Bronchial smooth muscle cell (primary cell): Measurements from ENCODE around the gene HPS5. TPM values are rescaled to one million over a fixed set of nuclear protein-coding genes. Genes with fewer than 3 reads are reported as not detected.

Experiments
- total RNA-seq: library from RNA; depleted of rRNA; stranded (reverse); fragments of >200 nt; gene quantifications from 2 replicates; pipeline ENCODE4 v1.2.1, GENCODE V29; 2014

Gene HPS5
- 32.8 and 36.7 TPM in 2 replicates for total RNA-seq

GRCh38 chr11:18321969-18322711, at the start of gene HPS5, which contains the start of gene GTF2H1:
TSS of gene HPS5 (minus strand) at chr11:18322140. CDS start at chr11:18317858, 4,282 bp downstream.
TSS of gene GTF2H1 (plus strand) at chr11:18322567. CDS start at chr11:18333075, 10,508 bp downstream.

GRCh38 chr11:18265949-18266348, 56.0 kb downstream of the HPS5 start, which contains the start of gene SAA1:
TSS of gene SAA1 (plus strand) at chr11:18266264. CDS start at chr11:18266888, 624 bp downstream.

GRCh38 chr11:18248561-18248960, 73.4 kb downstream of the HPS5 start, which contains the start of gene SAA2:
TSS of gene SAA2 (minus strand) at chr11:18248668. CDS start at chr11:18248011, 657 bp downstream.

GRCh38 chr11:18236664-18237356, 85.1 kb downstream of the HPS5 start, which contains the start of gene SAA4:
TSS of gene SAA4 (minus strand) at chr11:18236802. CDS start at chr11:18235926, 876 bp downstream.

Other genes with a start within 250 kb of the HPS5 start
- gene SAAL1, start 216.1 kb downstream of the HPS5 start, total RNA-seq = 13.9 and 17.9 TPM in 2 replicates
- not detected in 2 replicates for gene MRGPRX3, start 189.6 kb downstream of the HPS5 start, total RNA-seq
- gene MRGPRX4, start 149.3 kb downstream of the HPS5 start, total RNA-seq = not detected in 2 replicates
- gene SAA4, start 85.3 kb downstream of the HPS5 start, total RNA-seq = not detected in 2 replicates
- 0.16 TPM in 1 of 2 replicates, not detected in the other for gene SAA2, start 73.5 kb downstream of the HPS5 start, total RNA-seq
- not detected in 2 replicates for gene SAA1, start 55.9 kb downstream of the HPS5 start, total RNA-seq
- 39.4 and 61.9 TPM in 2 replicates for gene GTF2H1, start 427 bp upstream of the HPS5 start, total RNA-seq
- gene LDHA, start 72.4 kb upstream of the HPS5 start, total RNA-seq = 169 and 365 TPM in 2 replicates
- gene LDHC, start 90.2 kb upstream of the HPS5 start, total RNA-seq = 0.16 TPM in 1 of 2 replicates, not detected in the other
- gene LDHAL6A, start 133.7 kb upstream of the HPS5 start, total RNA-seq = not detected in 2 replicates
- 31.9 and 42.2 TPM in 2 replicates for gene TSG101, start 204.8 kb upstream of the HPS5 start, total RNA-seq